LNCaP clone FGC (cell line): ENCODE results near the gene HCFC1.

ENCODE experiments used
- DNase-seq: peaks from one replicate; pipeline ENCODE4 v3.0.0-alpha.2; 2011; ENCODE audit warnings: low read depth
- H3K4me3 ChIP-seq: 2 replicates; pipeline ENCODE4 v1.5.1; 2011; ENCODE audit warnings: mild to moderate bottlenecking, low read depth, low read length, control low read depth
- CTCF ChIP-seq: IDR thresholded peaks from 2 replicates; pipeline ENCODE4 v1.5.1; 2012; ENCODE audit warnings: mild to moderate bottlenecking; ENCODE audit not compliant: control insufficient read depth, insufficient read depth; ENCODE audit errors: extremely low read depth

The HCFC1 gene

GRCh38 chrX:153897899-153898298 is 73.7 kb downstream of the HCFC1 start:
- TF ChIP-seq CTCF, result no peak
- H3K4me3 ChIP-seq, result no peak overlapping the region
- no peak for DNase-seq
